EL (cell line): Measurements from ENCODE around the gene ENTPD2.

Source experiments
- DNase-seq: peaks from one replicate; pipeline ENCODE4 v3.0.0-alpha.2; 2016

The ENTPD2 gene

DNA sequence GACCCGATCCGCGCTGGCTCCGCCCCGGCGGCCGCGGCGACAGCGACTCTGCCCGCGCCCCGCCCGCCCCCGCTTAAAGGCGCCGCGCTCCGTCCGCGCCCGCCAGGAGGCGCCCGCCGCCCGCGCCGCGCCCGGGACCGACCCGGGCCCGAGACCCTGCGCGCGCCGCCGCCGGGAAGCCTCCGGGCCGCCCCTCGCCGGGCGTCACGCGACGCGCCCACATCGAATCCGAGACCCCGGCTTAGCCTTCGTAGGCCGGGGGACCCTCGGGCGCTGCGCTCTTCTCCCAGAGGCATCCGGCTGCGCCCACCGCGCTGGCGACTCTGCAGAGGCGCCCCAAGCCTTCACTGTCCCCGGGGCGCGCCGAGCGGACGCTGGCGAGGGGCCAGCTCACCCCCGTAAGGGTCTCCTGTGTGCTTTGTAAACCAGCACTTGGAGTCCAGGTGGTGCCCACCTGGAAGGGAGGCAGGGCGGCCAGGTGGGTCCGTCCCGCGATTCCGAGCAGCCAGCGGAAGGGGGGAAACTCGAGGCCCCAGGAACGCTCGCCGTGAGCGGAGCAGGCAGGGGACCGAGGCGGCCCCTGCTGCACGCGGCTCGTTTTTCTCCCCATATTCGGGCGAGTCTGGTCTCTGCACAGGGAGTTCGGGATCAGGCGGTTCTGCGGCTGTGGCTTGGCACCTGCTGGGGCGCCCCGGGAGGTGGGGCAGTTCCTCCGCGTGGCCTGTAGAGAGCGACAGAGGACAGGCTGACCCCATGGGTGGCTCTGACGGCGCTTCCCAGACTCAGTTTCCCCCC is 25.4 kb downstream of the ENTPD2 start:
- DNase-seq = peak; percentile 57

DNA sequence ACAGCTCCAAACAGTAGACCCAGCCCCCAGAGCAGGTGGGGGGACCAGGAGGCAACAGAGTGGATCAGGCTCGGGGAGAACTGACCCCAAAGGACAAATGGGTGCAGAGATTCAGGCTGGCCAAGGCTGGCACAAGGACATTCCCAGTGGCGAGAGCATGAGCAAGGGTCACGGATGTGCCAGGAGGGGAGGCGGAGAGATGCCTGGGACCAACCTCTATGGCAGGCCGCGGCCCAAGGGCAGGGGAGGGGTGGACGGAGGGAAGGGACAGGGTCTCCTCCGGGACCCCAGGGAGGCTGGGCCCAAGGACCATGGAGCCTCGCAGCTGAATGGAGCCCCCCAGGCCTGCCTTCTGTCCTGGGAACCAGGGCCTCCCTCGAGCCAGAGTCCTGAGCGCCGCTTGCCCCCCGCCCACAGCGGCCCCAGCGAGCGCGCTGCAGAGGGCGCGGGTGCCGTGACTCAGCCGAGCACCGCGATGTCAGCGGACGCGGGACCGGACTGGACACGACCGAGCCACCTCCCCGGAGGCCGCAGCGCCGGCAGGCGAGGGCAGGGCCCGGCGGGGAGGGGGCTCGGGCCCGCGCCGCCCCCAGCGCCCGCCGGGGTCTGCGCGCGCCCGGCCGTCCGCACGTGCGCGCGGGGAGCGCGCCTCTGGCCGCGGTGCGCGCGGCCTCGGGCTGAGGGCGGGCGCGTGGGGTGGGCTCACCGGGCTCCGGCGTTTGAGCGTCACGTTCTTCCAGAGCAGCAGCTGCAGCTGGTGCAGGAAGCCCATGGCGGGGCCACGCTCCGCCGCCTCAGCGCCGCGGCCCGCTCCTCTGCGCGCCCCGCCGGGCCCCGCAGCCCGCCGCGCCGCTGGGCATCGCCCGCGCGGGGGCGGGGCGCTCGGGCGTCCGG is 26.2 kb downstream of the ENTPD2 start, which contains the start of gene ABCA2:
ABCA2 (minus strand) TSS at position 869 of the 894 bp plus-strand sequence; CDS start at position 772, 97 bp downstream.
- DNase-seq = peak; percentile 36

DNA sequence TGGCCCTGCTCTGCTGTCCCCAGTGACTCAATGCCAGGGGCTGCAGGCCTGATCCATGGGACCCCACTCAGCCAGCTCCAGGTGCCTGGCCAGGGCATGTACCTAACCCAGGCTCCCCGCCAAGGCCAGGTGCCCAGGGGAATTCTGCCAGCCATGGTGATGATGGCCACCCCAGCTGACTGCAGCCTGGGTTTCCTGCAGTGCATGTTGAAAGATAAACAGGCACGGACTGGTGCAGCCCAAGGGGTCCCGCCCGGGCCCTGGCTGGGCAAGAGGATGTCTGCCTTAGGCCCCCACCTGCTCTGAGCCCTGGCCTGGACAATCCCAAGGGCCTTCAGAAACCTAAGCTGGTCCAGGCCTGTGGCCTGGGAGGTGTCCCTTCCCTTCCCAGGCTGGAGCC is 27.0 kb downstream of the ENTPD2 start:
- DNase-seq = no peak

DNA sequence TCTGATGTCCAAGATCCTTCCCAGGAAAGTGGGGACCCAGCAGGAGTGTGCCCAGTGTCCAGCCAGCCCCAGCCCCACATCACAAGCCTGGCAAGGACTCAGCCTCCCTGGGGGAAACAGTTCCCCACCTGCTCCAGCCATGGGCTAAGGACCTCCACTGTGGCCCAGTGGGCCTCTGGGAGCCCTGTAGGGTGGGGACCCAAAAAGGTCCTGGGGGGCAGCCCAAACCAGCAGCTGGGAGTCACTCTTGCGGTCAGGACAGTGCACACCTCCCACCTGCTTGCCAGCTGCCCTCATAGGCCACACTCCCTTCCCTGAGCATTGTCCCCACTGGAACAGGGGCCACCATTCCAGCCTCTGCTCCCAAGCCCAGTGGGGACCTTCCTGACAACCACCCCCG is 27.5 kb downstream of the ENTPD2 start:
- DNase-seq = no peak

DNA sequence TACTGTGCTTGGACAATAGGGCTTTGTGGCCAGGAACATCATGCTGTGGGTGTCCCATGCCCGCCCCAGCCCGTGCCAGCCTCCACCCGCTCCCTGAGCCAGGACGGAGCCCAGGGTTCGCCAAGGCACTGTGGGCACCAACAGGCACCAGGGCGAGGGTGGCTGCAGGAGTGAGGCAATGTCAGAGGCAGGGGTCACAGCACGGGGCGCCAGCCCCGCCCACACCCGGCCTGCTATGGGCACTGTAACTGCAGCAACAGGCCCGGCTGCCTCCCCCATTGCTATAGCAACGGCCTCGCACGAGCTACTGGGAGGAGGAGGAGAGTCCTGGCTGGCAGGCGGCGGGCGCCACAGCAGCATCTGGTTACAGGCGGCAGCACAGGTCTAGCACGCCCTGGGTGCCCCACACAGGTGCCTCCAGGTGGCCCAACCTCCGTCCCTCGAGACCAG is 28.3 kb downstream of the ENTPD2 start:
- DNase-seq = no peak

DNA sequence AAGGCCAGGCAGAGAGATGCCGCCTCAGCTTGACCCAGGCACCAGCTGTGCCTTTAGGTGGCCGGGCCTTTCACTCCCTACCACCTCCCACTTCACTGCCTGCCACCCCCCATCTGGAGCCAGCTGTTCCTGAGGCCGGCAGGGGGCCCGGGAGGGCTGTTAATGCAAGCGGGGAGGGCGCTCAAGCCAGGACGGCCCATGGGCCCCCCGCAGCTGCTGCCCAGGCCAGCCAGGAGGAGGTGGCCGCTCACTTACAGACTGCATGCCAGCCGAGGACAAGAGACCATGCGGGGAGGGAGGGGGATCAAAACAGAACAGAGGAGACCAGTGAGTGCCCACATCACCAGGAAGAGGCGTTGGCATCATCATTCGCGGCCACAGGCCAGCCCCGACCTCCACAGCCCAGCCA is 30.3 kb downstream of the ENTPD2 start:
- DNase-seq = no peak

DNA sequence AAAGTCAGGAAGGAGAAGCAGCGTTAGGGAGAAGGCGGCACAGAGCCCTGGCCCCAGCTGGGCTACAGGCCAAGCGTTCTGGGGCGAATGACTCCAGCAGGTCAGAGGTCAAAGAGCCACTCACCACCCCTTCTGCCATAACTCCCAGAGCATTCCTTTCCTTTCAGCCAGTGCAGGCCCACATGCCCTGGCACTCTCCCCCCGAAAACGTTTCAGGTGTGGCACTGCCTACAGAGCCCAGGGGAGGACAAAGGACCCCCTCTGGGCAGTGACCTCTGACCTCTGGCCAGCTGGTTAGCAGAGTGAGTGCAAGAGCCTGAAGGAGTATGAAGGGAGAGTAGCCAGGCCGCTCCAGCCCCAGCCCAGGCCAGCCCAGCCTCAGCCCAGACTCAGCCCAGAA is 30.7 kb downstream of the ENTPD2 start:
- DNase-seq = no peak

DNA sequence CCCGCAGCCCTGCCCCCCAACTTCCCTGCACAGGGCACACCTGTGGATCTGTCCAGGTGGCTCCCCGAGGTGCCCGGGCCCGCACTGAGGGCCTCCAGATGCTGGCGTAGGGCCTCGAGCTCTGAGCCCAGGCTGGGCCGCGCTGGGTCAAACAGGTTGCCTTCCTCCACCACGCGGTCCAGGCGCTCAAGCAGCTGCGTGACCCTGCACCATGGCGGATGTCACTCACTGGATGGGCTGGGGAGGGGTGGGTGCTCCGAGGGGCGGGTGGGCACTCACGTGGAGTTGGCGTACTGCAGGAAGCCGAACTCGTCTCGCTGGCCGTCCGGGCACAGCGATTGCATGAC is 31.2 kb downstream of the ENTPD2 start:
- no peak for DNase-seq

DNA sequence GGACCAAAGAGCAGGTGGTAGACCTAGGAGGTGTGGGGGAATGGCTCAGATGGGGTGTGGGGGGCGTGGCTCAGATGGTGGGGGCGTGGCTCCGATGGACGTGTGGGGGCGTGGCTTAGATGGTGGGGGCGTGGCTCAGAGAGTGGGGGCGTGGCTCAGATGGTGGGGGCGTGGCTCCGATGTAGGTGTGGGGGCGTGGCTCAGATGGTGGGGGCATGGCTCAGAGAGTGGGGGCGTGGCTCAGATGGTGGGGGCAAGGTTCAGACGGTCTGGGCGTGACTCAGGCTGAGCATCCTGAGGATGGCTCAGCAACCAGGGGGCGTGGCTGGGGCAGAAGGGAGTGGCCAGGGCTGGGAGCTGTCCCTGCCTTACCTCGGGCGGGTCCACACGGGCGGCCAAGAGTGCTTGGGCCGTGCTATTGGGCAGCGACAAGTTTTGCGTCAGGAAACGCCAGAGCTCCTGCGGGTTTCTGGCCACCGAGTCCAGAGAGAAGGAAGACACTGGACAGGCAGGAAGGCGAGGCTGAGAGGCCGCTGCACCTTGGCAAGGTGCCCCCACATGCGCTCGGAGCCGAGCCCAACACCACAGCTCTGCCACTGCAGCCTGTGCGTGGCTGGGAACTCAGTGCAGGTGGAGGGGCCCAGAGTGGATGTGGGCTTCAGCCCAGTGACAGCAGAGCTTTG is 31.7 kb downstream of the ENTPD2 start:
- peak; percentile 78 for DNase-seq

DNA sequence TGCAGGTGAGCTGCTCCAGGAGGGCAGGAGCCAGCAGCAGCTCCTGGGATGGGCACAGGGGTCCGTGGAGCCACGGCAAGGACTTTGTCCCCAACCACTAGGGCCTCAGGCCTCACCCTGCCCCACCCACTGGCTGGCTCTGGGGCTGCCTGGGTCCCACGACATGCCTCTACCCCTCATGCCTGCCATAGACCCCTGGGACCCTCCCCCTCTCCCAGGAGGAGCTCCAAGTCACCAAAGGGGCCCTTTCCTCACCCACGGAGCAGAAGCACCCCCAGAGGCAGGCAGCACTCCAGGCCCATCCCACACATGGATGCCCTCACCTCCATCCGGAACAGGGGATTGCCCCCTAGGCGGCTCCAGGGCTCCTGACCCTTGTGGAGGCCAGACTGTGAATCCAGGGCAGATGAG is 32.3 kb downstream of the ENTPD2 start:
- DNase-seq = no peak

DNA sequence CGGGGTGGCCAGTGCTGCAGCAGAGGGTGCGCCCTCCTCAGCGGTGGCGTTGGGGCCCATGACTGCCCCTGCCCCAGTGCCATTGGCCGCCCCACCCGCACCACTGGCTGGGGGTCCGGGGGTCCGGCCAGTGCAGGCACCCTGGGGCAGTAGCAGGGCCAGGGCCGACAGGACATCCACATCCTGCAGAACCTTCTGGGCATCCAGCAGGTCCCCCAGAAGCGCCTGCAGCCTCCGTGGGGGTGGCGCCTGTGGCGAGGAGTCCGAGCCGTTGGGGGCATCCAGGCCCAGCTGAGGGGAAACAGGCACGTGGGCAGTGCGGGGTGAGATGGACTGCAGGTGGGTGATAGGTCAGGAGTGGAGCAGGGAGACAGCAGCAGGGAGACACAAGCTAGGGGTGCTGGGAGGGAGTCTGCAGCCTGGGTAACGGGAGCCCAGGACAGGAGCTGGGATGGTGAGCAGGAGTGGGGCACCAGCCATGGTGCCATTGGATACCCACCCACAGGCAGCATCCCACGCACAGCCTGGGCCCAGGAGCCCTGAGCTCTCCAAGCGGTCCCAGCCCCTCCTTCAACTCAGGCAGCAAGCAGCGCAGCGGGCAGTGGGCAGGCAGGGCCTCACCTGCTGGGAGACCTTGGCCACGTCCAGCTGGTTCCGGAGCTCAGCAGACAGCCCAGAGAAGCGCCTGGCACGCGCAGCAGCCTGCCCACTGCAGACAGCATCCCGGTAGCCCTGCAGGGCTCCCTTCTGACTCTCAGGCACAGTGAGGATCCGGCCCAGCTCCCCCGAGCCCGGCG is 32.9 kb downstream of the ENTPD2 start:
- DNase-seq = no peak

DNA sequence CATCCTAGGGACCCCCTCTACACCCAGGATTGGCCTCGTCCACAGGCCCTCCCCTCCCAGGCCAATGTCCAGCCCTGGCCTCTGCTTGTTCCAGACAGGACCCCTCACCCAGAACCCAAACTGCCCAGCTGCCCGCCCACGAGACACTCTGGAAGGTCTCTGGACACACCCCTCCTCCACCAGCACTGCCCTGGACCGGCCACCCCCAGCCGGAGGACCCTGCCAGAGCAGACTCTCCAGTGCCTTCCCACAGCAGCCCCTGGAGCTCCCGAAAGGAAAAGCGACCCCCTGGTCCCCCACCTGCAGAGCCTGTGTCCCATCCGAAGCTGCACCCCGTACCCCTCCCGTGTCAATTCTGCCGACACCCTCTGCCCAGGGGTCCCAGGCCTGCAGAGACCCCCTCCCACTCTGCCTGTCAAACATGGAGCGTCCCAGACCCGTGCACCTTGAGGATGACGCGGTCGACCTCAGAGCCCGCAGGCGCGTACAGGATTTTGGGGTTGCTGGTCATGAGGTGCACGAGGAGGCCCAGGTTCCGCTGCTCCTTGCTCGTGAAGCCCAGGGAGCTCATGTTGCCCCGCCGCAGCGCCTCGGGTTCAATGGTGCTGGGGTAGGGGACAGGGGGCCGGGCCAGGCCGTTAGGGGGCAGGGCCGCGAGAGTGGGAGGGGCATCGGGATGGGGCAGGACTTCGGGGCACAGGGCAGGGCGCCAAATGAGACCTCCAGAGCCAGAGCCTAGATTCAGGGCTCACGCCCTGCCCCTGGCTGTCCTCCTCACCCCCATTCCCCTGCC is 33.8 kb downstream of the ENTPD2 start:
- no peak for DNase-seq

DNA sequence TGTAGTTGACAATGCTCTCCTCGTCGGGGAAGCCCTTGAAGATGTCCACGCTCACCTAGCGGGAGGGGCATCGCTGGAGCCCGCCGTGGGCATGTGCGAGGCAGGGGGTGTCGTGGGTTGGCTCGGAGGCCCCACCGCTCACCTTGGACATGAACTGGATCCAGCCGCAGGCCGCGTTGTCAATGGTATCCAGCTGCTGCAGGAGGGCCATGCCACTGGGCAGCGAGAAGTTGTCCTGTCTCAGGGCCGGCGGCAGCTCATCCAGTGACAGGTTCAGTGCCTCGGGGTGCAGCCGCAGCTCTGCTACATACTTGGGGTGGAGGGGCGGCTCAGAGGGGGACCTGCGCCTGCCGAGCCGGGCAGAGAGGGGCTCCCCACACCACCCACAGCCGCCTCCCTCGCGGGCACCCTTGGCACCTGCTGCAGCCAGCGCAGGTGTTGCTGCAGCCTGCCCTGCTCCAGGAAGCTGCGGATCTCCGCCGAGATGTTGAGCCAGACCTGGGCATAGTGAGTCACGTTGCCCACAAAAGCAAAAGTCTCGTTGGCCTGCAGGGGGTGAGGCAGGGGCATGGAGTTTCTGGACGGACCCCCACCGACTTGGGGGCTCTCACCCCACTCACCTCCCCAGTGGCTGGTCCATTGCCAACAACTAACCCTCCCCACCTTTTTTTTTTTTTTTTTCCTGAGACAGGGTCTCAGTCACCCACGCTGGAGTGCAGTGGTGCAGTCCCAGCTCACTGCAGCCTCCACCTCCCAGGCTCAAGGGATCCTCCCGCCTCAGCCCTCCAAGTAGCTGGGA is 34.9 kb downstream of the ENTPD2 start:
- no peak for DNase-seq

DNA sequence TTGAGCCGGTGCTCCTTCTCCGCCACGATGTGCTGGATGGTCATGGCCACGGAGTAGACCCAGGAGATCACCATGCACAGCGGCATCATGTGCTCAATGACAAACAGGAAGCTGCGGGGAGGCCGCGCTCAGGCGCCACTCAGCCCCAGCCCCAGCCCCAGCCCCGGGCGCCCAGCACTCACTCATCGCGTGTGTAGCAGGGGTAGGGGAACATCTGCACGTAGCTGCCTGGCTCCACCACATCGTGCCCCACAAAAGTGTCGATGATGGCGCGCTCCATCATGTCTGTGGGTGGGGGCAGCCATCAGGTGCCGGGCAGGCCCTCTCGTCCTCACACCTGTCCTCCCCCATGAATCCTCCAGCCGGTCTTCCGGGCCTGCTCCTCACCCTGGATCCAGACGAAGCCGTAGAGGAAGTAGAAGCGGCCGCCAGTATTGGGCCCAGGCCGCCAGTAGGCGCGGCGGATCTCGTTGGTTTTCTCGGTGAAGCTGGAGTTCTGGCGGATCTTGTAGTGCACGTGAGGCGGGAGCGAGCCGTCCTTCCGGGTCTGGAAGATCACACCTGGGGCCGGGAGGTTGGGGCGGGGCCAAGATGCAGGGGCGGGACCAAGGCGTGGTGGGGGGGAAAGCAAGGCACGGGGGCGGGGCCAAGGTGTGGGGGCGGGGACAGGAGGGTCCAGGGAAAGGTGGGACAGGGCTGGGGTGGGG is 35.9 kb downstream of the ENTPD2 start:
- no peak for DNase-seq

DNA sequence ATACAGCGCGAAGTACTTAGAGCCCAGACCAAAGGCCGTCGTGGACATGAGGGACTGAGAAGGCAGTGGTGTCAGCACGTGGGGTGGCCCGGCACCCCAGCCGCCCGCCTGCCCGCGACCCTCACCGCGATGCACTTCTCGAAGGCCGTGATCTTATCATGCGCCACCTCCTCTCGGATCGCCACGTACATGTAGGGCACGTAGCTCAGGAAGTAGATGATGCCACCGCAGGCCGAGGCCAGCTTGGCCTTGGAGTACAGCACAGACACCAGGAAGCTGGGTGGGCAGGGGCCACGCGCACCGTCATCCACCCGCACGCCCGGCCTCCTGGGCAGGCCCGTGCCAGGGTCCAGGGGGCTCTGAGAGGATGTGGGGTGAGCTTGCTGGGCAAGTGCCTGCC is 36.8 kb downstream of the ENTPD2 start:
- DNase-seq = no peak

DNA sequence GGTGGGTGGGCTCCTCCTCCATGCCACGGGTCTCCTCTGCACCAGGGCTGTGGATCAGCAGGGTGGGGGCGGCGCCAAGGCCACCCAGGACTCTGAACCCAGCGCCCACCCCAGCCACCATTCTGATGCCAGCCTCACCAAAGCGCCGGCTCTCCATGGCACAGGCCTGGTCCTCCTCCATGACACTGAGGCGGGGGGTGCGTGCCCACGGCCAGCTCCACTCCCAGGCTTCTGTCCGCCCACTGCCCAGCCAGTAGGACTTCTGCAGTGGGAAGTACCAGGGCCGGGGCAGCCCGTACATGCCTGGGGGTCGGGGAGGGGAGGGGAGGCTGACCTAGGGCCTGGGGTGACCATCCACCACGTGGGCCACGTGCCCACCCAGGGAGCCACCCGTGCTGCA is 37.4 kb downstream of the ENTPD2 start:
- no peak for DNase-seq

DNA sequence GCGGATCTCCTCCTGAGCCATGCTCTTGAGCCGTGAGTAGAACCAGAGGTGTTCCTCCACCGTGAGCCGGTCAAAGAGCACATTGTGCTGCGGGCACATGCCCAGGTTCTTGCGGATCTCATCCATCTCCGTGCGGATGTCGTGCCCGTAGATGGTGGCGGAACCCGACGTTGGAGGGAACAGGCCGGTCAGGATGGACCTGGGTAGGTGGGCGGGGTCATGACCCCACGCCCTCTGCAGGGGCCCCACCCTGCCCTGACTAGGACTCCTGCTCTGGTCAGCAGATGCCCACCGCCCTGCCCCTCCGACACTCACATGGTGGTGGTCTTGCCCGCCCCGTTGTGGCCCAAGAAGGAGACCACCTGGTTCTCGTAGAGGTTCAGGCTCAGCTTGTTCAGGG is 37.9 kb downstream of the ENTPD2 start:
- no peak for DNase-seq

DNA sequence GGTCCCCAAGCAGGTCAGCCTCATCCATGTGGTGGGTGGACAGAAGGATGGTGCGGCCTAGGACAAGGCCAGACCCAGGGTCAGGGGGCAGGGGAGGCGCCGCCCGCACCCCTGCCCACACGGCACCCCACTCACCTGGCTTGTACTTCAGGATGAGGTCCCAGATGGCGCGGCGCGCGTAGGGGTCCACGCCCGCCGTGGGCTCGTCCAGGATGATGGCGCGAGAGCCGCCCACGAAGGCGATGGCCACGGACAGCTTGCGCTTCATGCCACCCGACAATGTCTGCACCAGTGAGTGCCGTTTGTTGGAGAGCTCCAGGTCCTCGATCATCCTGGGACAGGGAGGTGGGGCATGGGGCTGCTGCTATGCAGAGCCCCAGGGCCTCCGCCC is 38.3 kb downstream of the ENTPD2 start:
- no peak for DNase-seq

DNA sequence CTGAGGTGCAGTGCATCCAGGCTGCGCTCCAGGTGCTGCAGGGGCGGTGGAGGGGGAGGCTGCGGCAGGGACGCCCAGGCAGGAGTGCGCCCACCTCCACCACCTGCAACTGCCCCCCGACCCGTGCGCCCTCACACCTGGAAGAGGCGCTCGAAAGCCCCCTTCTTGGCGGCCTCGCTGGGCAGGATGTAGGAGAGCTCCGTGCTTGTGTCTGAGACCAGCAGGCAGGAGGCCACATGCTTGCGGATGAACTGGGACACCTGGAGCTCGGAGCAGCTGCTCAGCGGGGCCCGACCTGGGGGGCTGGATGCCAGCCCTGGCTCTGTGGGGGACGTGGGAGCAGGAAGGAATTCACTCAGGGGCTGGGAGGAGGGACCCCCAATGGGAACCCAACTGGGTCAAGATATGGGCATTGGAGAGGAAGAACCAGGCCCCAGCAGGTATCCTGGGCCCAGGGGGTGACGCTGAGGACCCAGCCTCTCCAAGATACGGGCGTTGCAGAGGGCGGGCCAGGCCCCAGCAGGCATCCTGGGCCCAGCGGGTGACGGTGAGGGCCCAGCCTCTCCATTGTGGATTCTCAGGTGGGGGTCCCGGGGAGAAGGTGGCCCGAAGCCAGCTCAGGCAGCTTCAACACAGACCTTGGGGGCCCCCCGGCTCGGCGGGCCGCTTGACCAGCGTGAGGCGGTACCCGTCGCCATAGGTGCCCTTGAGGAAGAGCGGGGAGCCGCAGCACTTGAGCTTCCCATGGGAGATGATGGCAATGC is 38.9 kb downstream of the ENTPD2 start:
- no peak for DNase-seq
